ENCODE results near the gene NAMPT.

- TF ChIP-seq CTCF (IDR thresholded peaks at IDR 0.05) (no peak), POLR2A (IDR thresholded peaks at IDR 0.05) (peak in 2 of 4 donors; percentile 48 to 84), POLR2AphosphoS5 (IDR thresholded peaks at IDR 0.05) (peak in 2 of 3 donors; percentile 92 to 94)
Measured at GRCh38 chr7:106284714-106285050, at the start of gene NAMPT.
